Limb (tissue), 2 donors: ENCODE measurements around the gene EEF2.

Source experiments
- DNase-seq, 2 donors: peaks; one replicate each; pipeline ENCODE4 v3.0.0-alpha.2; 2016; ENCODE audit errors: extremely low spot score in 2 of 2

The EEF2 gene

GRCh38 chr19:3986260-3987041 lies 1.2 kb upstream of the EEF2 start:
- peak; percentile 52 to 67 for DNase-seq

GRCh38 chr19:3985643-3986259 lies 488 bp upstream of the EEF2 start:
- DNase-seq: no peak

- DNase-seq: no peak
These were observed 717 bp downstream of the EEF2 start for GRCh38 chr19:3984584-3984907.

- DNase-seq: peak in 1 of 2 donors; percentile 25
These were observed 1.2 kb downstream of the EEF2 start for GRCh38 chr19:3983936-3984583.

GRCh38 chr19:3983542-3983914 lies 1.7 kb downstream of the EEF2 start:
- no peak for DNase-seq

GRCh38 chr19:3982701-3983541 lies 2.3 kb downstream of the EEF2 start:
- no peak for DNase-seq

GRCh38 chr19:3981736-3982681 lies 3.3 kb downstream of the EEF2 start:
- DNase-seq: no peak

- no peak for DNase-seq
These were observed 3.9 kb downstream of the EEF2 start for GRCh38 chr19:3981373-3981735.

- peak in 1 of 2 donors; percentile 27 for DNase-seq
These were observed 4.7 kb downstream of the EEF2 start for GRCh38 chr19:3980353-3981251.

- peak in 1 of 2 donors; percentile 27 for DNase-seq
These were observed 5.5 kb downstream of the EEF2 start for GRCh38 chr19:3979674-3980352.

- DNase-seq: peak in 1 of 2 donors; percentile 29
These were observed 6.0 kb downstream of the EEF2 start for GRCh38 chr19:3979289-3979673.

GRCh38 chr19:3978145-3978544 lies 7.1 kb downstream of the EEF2 start:
- DNase-seq: no peak

- DNase-seq: no peak
These were observed 7.8 kb downstream of the EEF2 start for GRCh38 chr19:3977242-3978143.

- DNase-seq: no peak
These were observed 8.6 kb downstream of the EEF2 start for GRCh38 chr19:3976495-3977241.

GRCh38 chr19:3975637-3976087 lies 9.6 kb downstream of the EEF2 start:
- DNase-seq: no peak

- DNase-seq: no peak
These were observed 10.1 kb downstream of the EEF2 start for GRCh38 chr19:3975144-3975543.
